Activated CD8-positive, alpha-beta memory T cell treated with anti-CD3 and anti-CD28 coated beads, Interleukin-2, amount 50 U/mL, for 48 hours (primary cell): ENCODE measurements around the gene ADRA1B.

Experiments
- DNase-seq: peaks from one replicate; pipeline ENCODE4 v3.0.0-alpha.2; 2020

Gene ADRA1B

DNA sequence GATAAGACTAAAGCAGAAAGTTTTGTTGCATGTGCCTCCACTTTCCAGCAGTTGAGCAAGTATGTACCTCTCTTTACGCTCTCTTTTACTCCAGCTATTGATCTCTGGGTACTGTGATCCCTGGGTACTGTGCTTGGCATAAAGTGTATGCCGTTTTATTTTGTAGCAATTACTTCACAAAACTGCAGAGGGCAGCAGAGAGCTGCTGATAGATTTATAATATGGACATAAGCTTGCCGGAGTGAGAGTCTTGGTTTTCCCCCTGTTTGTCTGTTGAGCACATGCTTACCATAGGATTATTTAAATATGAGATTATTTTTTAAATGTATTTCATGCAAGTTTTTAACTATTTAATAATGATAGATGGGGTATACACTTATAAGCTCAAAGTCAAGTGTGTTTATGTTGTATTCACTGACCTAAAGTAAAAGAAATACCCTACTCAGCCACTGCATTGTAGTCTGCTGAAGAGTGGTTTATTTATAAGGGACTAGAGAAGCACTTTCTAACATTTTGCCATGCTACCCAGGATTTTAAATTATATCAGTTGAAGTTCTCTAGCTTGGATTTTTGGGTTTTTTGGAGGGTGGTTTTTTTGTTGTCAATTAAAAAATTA lies 105.7 kb downstream of the ADRA1B start:
- DNase-seq: peak; percentile 56
